Measurements from ENCODE around the gene SLIT3.
"Not testable (repeated sequence)": the region's sequence is repeated elsewhere in the genome, so short reads cannot be mapped to it uniquely, and the experiment has no call there.

Gene SLIT3

DNA sequence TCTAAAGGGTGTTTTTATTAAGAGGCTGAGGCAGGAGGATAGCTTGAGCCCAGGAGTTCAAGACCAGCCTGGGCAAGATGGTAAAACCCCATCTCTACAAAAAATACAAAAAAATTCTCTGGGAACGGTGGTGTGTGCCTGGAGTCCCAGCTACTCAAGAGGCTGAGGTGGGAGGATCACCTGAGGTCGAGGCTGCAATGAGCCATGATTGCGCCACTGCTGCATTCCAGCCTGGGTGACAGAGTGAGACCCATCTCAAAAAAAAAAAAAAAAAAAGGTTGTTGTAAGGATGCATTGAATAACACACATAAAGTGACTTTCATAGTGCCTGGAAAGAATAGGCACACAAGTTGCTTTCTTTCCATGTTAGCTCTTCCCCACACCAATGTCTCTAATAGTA is 662.1 kb downstream of the SLIT3 start:
- not testable (repeated sequence) for DNase-seq (ENCODE audit: low spot score)

- no peak for DNase-seq (ENCODE audit: low spot score)
These were observed 663.1 kb downstream of the SLIT3 start for GRCh38 chr5:168637793-168638192.

DNA sequence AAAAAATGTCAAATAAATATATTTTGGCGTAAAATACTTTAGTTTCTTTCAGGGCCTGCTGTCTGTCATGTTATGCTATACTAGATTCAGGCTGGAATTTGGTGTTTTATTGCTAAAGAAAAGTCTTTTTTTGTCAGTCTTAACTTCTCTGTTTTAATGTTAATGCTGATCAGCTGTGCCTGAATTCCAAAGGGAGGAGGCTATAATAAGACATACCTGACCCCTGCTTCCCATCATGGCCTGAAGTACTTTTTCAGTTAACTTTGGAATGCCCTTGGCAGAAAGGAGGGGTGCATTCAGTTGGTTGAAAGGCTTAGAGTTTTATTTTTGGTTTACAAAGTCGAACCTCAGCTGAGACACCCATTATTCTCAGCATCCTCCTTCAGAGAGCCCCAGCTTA is 663.7 kb downstream of the SLIT3 start:
- no peak for DNase-seq (ENCODE audit: low spot score)

- DNase-seq (ENCODE audit: low spot score), result not testable (repeated sequence)
These were observed 670.0 kb downstream of the SLIT3 start for GRCh38 chr5:168630958-168631357.

GRCh38 chr5:168624850-168625364 is 676.0 kb downstream of the SLIT3 start:
- DNase-seq (ENCODE audit: low spot score), result no peak

DNA sequence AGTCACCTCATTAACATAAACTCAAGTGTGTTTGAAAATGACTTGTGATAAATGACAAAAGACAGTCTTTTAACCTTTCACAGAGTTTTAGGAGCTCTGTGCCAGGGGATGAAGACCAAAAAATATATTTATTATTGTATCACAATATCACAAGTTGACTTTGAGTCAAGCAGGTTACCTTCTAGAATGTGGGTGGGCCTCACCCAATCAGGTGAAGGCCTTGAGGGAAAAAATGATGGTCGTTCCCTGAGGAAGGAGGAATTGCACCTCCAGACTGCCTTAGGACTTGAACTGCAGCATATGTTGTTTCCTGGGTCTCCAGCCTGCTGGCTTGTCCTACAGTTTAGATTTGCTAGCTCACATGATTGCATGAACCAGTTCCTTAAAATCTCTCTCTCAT is 680.1 kb downstream of the SLIT3 start:
- DNase-seq (ENCODE audit: low spot score), result no peak

GRCh38 chr5:168614661-168615060 is 686.3 kb downstream of the SLIT3 start:
- DNase-seq (ENCODE audit: low spot score), result no peak

DNA sequence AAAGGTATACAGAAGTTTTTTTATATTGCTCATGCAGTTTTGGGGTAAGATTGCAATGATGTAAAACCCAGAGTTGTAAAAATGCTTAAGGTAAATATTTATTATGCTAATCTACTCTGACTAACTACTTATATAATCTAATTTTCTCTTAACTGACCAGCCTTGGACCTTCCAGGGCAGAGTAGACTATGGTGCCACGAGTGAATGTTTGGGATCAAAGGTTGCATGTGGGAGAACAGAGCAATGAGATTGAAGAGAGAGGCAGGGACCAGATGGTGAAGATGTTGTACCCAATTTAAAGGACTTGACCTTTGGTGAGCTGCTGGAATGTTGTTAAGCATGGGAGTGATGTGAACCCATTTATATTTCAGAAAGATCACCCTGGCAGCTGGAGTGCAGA is 686.9 kb downstream of the SLIT3 start:
- no peak for DNase-seq (ENCODE audit: low spot score)

DNA sequence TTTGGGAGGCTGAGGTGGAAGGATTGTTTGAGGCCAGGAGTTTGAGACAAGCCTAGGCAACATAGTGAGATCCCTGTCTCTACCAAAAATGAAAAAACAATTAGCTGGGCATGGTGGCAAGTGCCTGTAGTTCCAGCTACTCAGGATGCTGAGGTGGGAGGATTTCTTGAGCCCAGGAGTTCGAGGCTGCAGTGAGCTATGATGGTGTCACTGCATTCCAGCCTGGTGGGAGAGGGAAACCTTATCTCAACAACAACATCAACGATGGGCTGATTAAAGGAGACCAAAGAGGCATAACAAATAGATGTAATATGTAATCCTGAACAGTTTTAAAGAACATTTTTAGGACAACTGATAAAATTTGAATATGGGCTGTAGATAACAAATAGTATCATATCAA is 687.5 kb downstream of the SLIT3 start:
- DNase-seq (ENCODE audit: low spot score), result no peak

DNA sequence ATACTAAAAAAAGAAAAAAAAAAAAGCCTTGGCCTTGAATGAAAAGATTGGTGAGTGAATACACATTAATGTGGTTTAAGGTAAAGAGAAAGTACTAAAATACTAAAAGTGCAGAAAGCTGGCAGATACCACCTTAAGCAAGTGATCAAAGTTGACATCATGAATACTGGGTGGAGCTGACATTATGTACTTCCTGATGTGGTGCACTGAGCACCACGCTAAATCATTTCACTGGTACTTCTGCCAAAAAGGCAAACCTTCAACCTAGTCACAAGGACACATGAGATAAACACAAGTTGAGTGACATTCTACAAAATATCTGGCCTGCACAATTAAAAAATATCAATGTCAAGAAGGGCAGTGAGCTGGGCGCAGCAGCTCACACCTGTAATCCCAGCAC is 687.9 kb downstream of the SLIT3 start:
- DNase-seq (ENCODE audit: low spot score), result no peak

GRCh38 chr5:168612123-168612522 is 688.8 kb downstream of the SLIT3 start:
- no peak for DNase-seq (ENCODE audit: low spot score)

All from hematopoietic multipotent progenitor cell treated with erythropoietin and hydrocortisone succinate and interleukin-3 and kit ligand, for 17 days (in vitro differentiated cells).